Measurements from ENCODE around the gene FADS6.

FADS6 gene, protein sequence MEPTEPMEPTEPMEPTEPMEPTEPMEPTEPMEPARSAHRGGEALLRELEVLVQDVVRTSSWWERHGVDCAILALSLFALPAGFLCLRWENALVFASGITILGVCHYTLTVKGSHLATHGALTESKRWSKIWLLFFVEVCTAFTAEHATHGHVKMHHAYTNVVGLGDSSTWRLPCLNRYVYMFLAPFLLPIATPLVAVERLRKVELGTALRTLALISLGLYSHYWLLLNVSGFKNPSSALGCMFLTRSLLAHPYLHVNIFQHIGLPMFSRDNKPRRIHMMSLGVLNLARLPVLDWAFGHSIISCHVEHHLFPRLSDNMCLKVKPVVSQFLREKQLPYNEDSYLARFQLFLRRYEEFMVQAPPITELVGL

GRCh38 chr17:74892974-74893911 is at the start of gene FADS6:
TSS of gene FADS6 (minus strand) at chr17:74893633. CDS start at chr17:74893595, 38 bp downstream.
- DNase-seq (ENCODE audit: low read depth, low spot score): no peak
- H3K27ac ChIP-seq: no peak within 1 kb of the TSS

DNA sequence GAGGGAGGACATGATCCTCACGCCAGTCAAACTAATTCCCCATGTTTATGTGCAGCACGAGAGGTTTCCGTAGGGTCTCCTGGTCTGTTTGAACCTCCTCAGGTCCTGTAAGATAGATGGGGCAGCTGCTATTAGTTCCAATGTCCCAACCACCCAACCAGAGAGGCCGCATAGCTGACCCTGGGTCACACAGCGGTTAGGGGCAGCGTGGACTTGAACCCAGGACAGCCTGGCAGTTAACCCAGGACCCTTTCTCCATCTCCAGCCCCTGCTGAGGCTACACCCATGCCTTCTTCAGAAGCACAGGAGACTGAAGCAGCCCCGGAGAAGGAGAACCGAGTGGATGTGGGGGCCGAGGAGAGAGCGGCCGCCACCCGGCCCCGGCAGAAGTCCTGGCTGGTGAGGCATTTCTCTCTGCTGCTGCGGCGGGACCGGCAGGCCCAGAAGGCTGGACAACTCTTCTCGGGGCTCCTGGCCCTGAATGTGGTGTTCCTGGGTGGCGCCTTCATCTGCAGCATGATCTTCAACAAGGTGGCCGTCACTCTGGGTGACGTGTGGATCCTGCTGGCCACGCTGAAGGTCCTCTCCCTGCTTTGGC is 47.8 kb upstream of the FADS6 start:
- no peak overlapping the region for H3K27ac ChIP-seq
- DNase-seq (ENCODE audit: low read depth, low spot score): no peak

DNA sequence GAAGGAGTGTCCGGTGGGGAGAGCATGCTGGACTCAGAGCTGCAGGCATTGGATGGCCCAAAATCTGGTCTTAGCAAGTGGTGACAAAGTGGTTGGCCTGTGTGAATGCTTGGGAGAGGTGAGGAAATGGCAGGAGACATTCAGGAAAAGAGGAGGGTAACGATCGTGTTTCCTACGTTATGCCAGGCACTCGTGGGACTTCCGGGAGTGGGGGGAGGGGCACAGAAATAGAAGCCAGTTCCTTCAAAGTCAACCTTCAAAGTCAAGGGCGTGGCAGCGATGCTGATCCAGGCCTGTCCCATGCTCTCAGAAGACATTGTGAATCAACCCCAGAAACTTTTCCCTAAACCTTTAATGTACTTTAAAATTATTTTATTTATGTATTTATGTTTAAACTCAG is 46.1 kb upstream of the FADS6 start:
- H3K27ac ChIP-seq: no peak overlapping the region
- no peak for DNase-seq (ENCODE audit: low read depth, low spot score)

GRCh38 chr17:74938194-74938950 is 44.9 kb upstream of the FADS6 start:
- DNase-seq (ENCODE audit: low read depth, low spot score): no peak
- H3K27ac ChIP-seq: no peak overlapping the region

DNA sequence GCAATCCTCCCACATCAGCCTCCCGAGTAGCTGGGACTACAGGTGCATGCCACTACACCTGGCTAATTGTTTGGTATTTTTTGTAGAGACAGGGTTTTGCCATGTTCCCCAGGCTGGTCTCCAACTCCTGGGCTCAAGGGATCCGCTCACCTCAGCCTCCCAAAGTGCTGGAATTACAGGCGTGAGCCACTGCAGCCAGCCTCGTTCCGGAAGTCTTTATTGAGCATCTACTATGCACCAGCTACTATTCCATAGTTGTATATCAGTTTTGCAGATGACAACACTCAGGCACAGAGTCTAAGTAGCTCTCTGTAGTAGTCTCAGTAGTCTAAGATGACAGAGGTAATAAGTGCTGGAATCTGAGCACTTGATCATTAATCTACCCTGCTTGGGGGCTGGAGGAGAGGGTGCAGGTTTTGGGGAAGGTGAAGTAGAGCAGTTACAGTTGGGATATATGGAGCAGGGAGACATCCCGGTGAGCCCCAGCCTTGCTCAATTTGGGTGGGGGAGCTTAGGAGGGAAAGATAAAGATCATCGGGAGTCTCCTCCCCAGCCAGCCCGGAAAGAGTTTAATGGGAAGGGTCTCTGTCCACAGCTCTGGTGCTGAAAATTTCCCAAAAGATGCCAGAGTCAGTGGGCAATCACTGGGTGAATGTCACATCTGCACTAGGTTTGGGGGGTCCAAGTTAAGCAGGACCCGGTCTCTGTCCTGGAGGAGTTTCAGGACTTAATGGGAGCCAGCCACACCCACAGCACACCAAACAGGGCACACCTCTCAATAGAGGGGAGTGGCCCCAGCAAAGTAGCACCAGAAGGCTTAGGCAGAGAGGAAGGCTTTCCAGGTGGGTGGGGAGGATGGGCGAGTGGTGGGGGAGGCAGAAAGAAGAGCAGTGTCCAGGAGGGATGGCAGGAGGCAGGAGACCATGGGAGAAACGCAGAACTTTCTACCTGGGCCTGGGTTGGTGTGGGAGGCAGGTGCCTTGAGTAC is 43.9 kb upstream of the FADS6 start:
- no peak for DNase-seq (ENCODE audit: low read depth, low spot score)

GRCh38 chr17:74936470-74936799 is 43.0 kb upstream of the FADS6 start:
- no peak for DNase-seq (ENCODE audit: low read depth, low spot score)
- no peak overlapping the region for H3K27ac ChIP-seq

More for the DNA sequence above, 43.9 kb upstream of the FADS6 start:
- H3K27ac ChIP-seq: no peak overlapping the region

DNA sequence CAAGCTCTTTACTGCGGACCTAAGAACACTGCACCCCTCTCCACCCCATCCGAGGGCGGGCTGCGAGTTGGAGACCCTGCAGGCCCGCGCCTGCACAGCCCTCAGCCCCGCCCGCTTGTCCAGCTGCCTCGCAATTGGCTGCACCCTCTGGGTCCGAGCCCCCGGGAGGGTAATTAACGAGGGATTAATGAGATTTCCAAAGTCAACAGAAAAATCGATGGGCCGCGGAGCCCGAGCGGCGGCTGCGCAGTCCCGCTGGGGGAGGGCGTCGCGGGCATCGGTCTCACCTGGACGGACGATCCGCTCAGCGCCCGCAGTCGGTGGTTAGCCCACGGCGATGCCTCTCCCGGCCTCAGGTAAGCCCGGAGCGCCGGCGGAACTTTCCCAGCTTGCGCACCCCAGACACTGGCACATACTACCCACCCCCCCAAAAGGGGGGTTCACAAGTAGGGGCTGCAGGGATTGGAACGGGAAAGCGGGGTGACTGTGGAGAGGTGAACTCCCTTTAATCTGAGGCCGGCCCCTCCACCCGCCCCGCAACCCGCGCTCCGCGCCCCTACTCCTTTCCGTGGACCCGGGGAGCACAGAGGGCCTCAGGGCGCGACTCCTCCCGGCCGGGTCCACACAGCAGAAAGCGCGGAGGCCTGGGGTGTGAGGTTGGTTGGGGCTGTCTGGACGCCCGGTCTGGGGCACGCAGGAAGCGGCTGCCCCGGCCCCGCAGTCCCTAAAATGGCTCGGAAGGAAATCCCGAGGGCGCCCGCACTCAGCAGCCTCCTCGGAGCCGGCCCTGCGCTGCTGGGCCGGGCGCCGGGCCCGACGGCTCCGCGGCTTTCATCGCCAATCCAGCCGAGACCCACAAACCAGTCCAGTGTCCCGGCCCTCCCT is 42.4 kb upstream of the FADS6 start, which contains the start of gene OTOP3:
TSS of gene OTOP3 (plus strand) at position 314 of the 885 bp plus-strand sequence. CDS start at position 338, 24 bp downstream.
- no peak within 1 kb of the TSS for H3K27ac ChIP-seq
- no peak for DNase-seq (ENCODE audit: low read depth, low spot score)

DNA sequence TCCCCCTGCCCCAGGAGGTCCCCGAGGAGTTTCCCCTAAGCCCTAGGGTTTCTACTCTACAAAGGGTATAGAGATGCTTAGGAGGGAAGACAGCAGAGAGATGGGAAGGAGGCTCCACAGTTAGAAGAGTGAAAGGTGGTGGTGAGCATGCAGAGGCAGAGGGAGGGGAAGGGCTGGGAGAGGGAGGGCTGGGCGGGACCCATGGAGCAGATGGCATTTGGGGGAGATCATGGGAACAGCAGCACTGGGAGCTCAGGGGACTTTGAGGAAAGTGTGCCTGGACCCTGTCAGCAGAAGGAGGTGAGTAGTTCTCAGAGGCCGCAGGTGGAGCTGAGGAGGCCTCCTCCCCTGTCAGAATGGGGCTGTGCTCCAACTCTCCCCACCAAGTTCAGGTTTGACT is 41.6 kb upstream of the FADS6 start:
- no peak for DNase-seq (ENCODE audit: low read depth, low spot score)
- no peak overlapping the region for H3K27ac ChIP-seq

- no peak for DNase-seq (ENCODE audit: low read depth, low spot score)
- H3K27ac ChIP-seq: no peak overlapping the region
These were observed 37.2 kb upstream of the FADS6 start for GRCh38 chr17:74930535-74931036.

GRCh38 chr17:74928786-74929185 is 35.4 kb upstream of the FADS6 start:
- no peak overlapping the region for H3K27ac ChIP-seq
- no peak for DNase-seq (ENCODE audit: low read depth, low spot score)

- no peak overlapping the region for H3K27ac ChIP-seq
- no peak for DNase-seq (ENCODE audit: low read depth, low spot score)
These were observed 31.8 kb upstream of the FADS6 start for GRCh38 chr17:74925242-74925641.

- H3K27ac ChIP-seq: no peak within 1 kb of the TSS
- DNase-seq (ENCODE audit: low read depth, low spot score): no peak
These were observed 31.0 kb upstream of the FADS6 start, which contains the start of gene OTOP2 for GRCh38 chr17:74924250-74924948. TSS of gene OTOP2 (plus strand) at chr17:74924273. CDS start at chr17:74924633, 360 bp downstream.

GRCh38 chr17:74923538-74924249 is 30.3 kb upstream of the FADS6 start:
- H3K27ac ChIP-seq: no peak overlapping the region
- DNase-seq (ENCODE audit: low read depth, low spot score): no peak

- DNase-seq (ENCODE audit: low read depth, low spot score): no peak
- no peak within 1 kb of the TSS for H3K27ac ChIP-seq
These were observed 29.5 kb upstream of the FADS6 start, which contains the start of gene USH1G for GRCh38 chr17:74922694-74923537. TSS of gene USH1G (minus strand) at chr17:74923255. CDS start at chr17:74923073, 182 bp downstream.

- DNase-seq (ENCODE audit: low read depth, low spot score): no peak
- H3K27ac ChIP-seq: no peak overlapping the region
These were observed 28.7 kb upstream of the FADS6 start for GRCh38 chr17:74922172-74922571.

All from epithelial cell of prostate (primary cell).